Measurements from ENCODE around the gene ACSBG1.

GRCh38 chr15:78264304-78265136 is 30.2 kb upstream of the ACSBG1 start, which contains the start of gene DNAJA4:
- TF ChIP-seq CTCF (conservative IDR thresholded peaks at IDR 0.05) (no peak), EZH2 (IDR thresholded peaks at IDR 0.05; ENCODE audit: low read depth) (no peak)

Measured in PC-9 (cell line).